Measurements from ENCODE around the gene ATP8A2. TPM values are rescaled to one million over a fixed set of nuclear protein-coding genes. Genes with fewer than 3 reads are reported as not detected.

The ATP8A2 gene
- total RNA-seq, 2 experiments from 2014 or later, result 0.22 to 0.42 TPM

DNA sequence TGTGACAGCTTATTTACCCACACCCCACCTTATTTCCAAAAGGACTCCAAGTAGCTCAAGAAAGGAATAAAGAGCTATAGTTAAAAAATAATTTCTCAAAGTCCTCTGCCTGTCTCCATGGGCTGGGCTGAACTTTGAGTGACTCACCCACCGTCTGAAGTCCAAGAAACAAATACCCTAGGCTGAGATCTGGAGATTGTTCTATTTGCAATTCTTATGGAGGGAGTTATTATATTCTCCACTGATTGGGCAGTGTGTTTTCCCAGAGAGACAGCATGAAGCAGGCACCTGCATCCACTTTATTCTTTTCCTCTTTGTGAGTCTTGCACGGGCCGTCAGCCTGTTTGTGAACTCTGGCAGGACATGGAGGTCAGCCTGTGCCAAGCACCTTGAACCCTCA is 616.9 kb downstream of the ATP8A2 start:
- ChIA-PET POLR2A (no interaction called here), CTCF (interaction anchor here (1.1 kb wide), 1 partner anchor 28 kb away, joined by 3 read pairs; no protein-coding TSS in a partner anchor)
- H3K27ac Mint-ChIP-seq, result no peak overlapping the region
- H3K36me3 Mint-ChIP-seq (ENCODE audit: low read depth), result no peaks in the 10 kb centered on the region
- no peaks in the 10 kb centered on the region for H3K27me3 Mint-ChIP-seq
- no peak overlapping the region for H3K4me3 Mint-ChIP-seq
- H3K4me1 Mint-ChIP-seq, result peaks cover 3% of the 10 kb centered on the region
- H3K9me3 Mint-ChIP-seq, result peaks cover 2% of the 10 kb centered on the region
- no peak for DNase-seq

GRCh38 chr13:25990801-25991200 is 619.0 kb downstream of the ATP8A2 start:
- Mint-ChIP-seq H3K4me1 (peaks cover 3% of the 10 kb centered on the region), H3K36me3 (ENCODE audit: low read depth) (no peaks in the 10 kb centered on the region), H3K9me3 (peaks cover 6% of the 10 kb centered on the region), H3K4me3 (no peak overlapping the region), H3K27ac (no peak overlapping the region), H3K27me3 (peaks cover 5% of the 10 kb centered on the region)
- DNase-seq, result no peak
- CTCF ChIA-PET, result interaction anchor here (0.7 kb wide), 1 partner anchor 30 kb away, joined by 3 read pairs; no protein-coding TSS in a partner anchor
- POLR2A ChIA-PET, result no interaction called here

DNA sequence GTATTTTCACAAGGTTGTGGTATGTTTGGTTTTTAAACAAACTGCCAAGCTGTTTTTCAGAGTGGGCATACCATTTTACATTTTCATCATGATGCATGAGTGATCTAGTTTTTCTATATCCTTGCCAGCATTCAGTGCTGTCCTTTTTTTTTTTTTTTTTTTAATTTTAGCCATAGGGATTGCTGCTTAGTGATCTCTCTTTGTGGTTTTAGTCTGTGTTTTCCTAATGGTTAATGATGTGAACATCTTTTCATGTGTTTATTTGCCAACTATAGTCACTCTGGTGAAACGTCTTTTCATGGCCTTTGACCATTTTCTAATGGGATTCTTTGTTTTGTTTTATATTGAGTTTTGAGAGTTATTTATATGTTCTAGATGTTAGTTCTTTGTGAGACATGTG is 620.3 kb downstream of the ATP8A2 start:
- ChIA-PET CTCF (no interaction called here), POLR2A (no interaction called here)
- H3K36me3 Mint-ChIP-seq (ENCODE audit: low read depth), result no peaks in the 10 kb centered on the region
- H3K4me1 Mint-ChIP-seq, result peaks cover 3% of the 10 kb centered on the region
- H3K27ac Mint-ChIP-seq, result no peak overlapping the region
- DNase-seq, result no peak
- H3K27me3 Mint-ChIP-seq, result peaks cover 5% of the 10 kb centered on the region
- peaks cover 6% of the 10 kb centered on the region for H3K9me3 Mint-ChIP-seq
- H3K4me3 Mint-ChIP-seq, result no peak overlapping the region

GRCh38 chr13:26007261-26008125 is 635.7 kb downstream of the ATP8A2 start:
- Mint-ChIP-seq H3K36me3 (ENCODE audit: low read depth) (peaks cover 6% of the 10 kb centered on the region), H3K9me3 (peaks cover 8% of the 10 kb centered on the region), H3K4me1 (peaks cover 10% of the 10 kb centered on the region), H3K27ac (no peak overlapping the region), H3K27me3 (peaks cover 3% of the 10 kb centered on the region), H3K4me3 (no peak overlapping the region)
- ChIA-PET CTCF (interaction anchor here (0.6 to 0.9 kb wide), 3 partner anchors 10 to 867 kb away, joined by 3 read pairs; no protein-coding TSS in a partner anchor), POLR2A (no interaction called here)
- no peak for DNase-seq

DNA sequence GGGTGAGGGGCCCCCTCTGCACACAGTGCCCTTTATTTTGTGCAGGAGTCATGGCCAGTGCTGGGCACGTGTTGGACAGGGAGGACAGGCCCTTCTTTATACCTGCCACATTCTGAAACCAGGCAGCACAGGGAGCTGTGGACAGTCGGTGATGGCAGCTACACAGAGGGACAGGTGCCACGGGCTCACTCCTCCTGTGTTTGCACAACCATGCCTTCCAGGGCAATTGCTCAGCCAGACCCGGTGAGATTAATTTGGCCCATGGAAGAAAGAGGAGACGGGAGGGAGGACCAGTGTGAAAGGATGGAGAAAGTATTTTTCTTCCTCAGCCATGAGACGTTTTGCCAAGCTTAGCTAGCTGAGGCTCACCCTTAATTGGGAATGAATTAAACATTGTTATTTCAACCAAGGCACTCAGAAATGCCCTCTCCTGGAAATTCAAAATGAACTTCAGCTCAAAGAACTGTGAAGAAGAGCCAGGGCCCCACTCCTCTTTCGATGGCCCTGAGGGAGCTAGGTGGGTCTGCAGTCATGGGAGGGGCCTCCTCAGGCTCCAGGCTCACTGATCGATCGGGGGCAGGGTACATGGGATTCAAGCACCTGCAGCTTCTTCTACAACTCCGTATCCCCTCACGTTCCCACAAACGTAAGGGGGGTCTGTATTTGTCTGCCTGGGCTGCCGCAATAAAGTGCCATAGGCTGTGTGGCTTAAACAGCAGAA is 638.9 kb downstream of the ATP8A2 start:
- DNase-seq, result no peak
- Mint-ChIP-seq H3K27ac (no peak overlapping the region), H3K27me3 (no peaks in the 10 kb centered on the region), H3K4me3 (no peak overlapping the region), H3K9me3 (no peaks in the 10 kb centered on the region), H3K36me3 (ENCODE audit: low read depth) (no peaks in the 10 kb centered on the region), H3K4me1 (peaks cover 10% of the 10 kb centered on the region)
- POLR2A ChIA-PET, result no interaction called here
- CTCF ChIA-PET, result interaction anchor here (0.8 to 1.3 kb wide), 2 partner anchors 8 to 138 kb away, joined by 3 read pairs; no protein-coding TSS in a partner anchor

DNA sequence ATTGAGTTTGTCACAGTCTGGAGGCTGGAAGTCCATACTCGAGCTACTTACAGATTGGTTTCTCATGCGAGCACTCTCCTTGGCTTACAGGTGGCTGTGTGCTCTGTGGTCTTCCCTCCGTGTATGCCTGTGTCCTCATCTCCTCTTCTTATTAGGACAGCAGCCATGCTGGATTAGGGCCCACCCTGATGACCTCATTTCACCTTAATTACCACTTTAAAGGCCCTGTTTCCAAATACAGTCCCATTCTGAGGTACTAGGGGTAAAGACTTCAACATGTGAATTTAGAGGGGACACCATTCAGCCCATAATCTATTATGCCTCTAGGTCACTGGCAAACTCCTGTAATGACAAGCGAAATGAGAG is 639.4 kb downstream of the ATP8A2 start:
- H3K27me3 Mint-ChIP-seq, result no peaks in the 10 kb centered on the region
- H3K9me3 Mint-ChIP-seq, result no peaks in the 10 kb centered on the region
- no peak overlapping the region for H3K4me3 Mint-ChIP-seq
- no peaks in the 10 kb centered on the region for H3K36me3 Mint-ChIP-seq (ENCODE audit: low read depth)
- DNase-seq, result no peak
- H3K4me1 Mint-ChIP-seq, result peaks cover 10% of the 10 kb centered on the region
- ChIA-PET POLR2A (no interaction called here), CTCF (interaction anchor here (0.8 to 1.3 kb wide), 2 partner anchors 9 to 138 kb away, joined by 3 read pairs; no protein-coding TSS in a partner anchor)
- no peak overlapping the region for H3K27ac Mint-ChIP-seq

GRCh38 chr13:26011996-26012821 is 640.4 kb downstream of the ATP8A2 start:
- ChIA-PET POLR2A (interaction anchor here (0.6 kb wide), 1 partner anchor 28 kb away, joined by 3 read pairs; no protein-coding TSS in a partner anchor), CTCF (no interaction called here)
- Mint-ChIP-seq H3K4me3 (peak overlapping the region; percentile 49), H3K36me3 (ENCODE audit: low read depth) (no peaks in the 10 kb centered on the region), H3K4me1 (peaks cover 9% of the 10 kb centered on the region), H3K9me3 (no peaks in the 10 kb centered on the region), H3K27ac (peak overlapping the region; percentile 69), H3K27me3 (no peaks in the 10 kb centered on the region)
- DNase-seq, result peak; percentile 52

- CTCF ChIA-PET, result no interaction called here
- Mint-ChIP-seq H3K27ac (no peak overlapping the region), H3K27me3 (no peaks in the 10 kb centered on the region), H3K36me3 (ENCODE audit: low read depth) (no peaks in the 10 kb centered on the region), H3K4me3 (no peak overlapping the region), H3K4me1 (peaks cover 4% of the 10 kb centered on the region), H3K9me3 (no peaks in the 10 kb centered on the region)
- no peak for DNase-seq
- POLR2A ChIA-PET, result no interaction called here
These were observed 641.2 kb downstream of the ATP8A2 start for GRCh38 chr13:26012995-26013394.

- CTCF ChIA-PET, result no interaction called here
- H3K9me3 Mint-ChIP-seq, result no peaks in the 10 kb centered on the region
These were observed 643.7 kb downstream of the ATP8A2 start for GRCh38 chr13:26015271-26016125.

GRCh38 chr13:26016189-26016588 is 644.4 kb downstream of the ATP8A2 start:
- Mint-ChIP-seq H3K4me3 (no peak overlapping the region), H3K36me3 (ENCODE audit: low read depth) (no peaks in the 10 kb centered on the region), H3K9me3 (no peaks in the 10 kb centered on the region), H3K27ac (no peak overlapping the region), H3K4me1 (peaks cover 2% of the 10 kb centered on the region), H3K27me3 (no peaks in the 10 kb centered on the region)
- POLR2A ChIA-PET, result no interaction called here
- CTCF ChIA-PET, result no interaction called here
- no peak for DNase-seq

More at GRCh38 chr13:26015271-26016125, 643.7 kb downstream of the ATP8A2 start:
- no peaks in the 10 kb centered on the region for H3K36me3 Mint-ChIP-seq (ENCODE audit: low read depth)
- no peak overlapping the region for H3K27ac Mint-ChIP-seq
- no peak overlapping the region for H3K4me3 Mint-ChIP-seq
- peaks cover 2% of the 10 kb centered on the region for H3K4me1 Mint-ChIP-seq
- no peaks in the 10 kb centered on the region for H3K27me3 Mint-ChIP-seq
- POLR2A ChIA-PET, result no interaction called here
- DNase-seq, result no peak

DNA sequence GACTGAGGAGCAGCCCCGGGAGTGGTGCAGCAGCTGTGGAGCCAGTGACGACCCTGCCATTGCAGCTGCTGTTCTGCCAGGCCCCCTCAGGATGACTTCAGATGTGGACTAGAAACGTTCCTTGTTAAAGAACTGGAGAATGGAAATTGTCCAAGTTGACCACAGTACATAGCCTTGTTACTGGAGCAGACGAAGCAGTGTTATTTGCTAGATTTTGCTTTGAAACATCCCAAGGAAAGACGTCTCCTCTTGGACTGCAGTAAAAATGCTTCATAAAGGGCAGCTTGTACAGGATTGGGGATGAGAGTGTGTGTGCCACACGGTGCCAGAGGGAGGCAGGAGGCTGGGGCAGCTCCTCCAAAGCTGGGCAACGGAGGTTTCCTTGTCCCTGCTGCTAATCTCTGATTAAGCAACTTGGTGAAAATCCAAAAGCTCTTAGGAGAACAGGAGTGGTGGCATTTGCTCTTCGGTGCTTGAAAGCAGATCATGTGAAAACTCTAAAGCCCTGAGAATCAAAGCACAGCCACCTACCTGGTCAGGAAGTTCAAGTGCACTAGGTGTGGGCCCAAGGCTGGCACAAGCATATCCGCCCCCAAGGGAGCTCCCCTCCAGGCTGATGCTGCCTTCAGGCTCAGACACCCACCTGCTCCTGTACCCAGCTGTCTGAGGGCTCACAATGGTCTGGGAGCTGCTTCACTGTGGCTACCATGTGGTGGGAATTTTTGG is 645.6 kb downstream of the ATP8A2 start:
- DNase-seq, result no peak
- Mint-ChIP-seq H3K4me1 (peaks cover 2% of the 10 kb centered on the region), H3K4me3 (no peak overlapping the region), H3K27me3 (no peaks in the 10 kb centered on the region), H3K27ac (no peak overlapping the region), H3K36me3 (ENCODE audit: low read depth) (no peaks in the 10 kb centered on the region), H3K9me3 (no peaks in the 10 kb centered on the region)
- CTCF ChIA-PET, result interaction anchor here (0.8 to 1.5 kb wide), 4 partner anchors 9 to 29 kb away, joined by 3 read pairs; no protein-coding TSS in a partner anchor
- POLR2A ChIA-PET, result no interaction called here

All from activated CD4-positive, alpha-beta T cell treated with anti-CD3 and anti-CD28 coated beads, Interleukin-2, amount 10 ng/mL, durations not matched to agents 7 days and 5 days (primary cell).